GM18507 (cell line): ENCODE measurements around the gene NTRK3.

Experiments used
- DNase-seq: peaks from one replicate; pipeline ENCODE4 v3.0.0; 2011; ENCODE audit warnings: low read depth; ENCODE audit not compliant: insufficient read length; ENCODE audit errors: extremely low spot score
- FAIRE-seq: peaks from 2 replicates; lab custom pipeline; 2011; peaks lifted over from hg19 to GRCh38; lab: Jason Lieb, UNC

The NTRK3 gene

DNA sequence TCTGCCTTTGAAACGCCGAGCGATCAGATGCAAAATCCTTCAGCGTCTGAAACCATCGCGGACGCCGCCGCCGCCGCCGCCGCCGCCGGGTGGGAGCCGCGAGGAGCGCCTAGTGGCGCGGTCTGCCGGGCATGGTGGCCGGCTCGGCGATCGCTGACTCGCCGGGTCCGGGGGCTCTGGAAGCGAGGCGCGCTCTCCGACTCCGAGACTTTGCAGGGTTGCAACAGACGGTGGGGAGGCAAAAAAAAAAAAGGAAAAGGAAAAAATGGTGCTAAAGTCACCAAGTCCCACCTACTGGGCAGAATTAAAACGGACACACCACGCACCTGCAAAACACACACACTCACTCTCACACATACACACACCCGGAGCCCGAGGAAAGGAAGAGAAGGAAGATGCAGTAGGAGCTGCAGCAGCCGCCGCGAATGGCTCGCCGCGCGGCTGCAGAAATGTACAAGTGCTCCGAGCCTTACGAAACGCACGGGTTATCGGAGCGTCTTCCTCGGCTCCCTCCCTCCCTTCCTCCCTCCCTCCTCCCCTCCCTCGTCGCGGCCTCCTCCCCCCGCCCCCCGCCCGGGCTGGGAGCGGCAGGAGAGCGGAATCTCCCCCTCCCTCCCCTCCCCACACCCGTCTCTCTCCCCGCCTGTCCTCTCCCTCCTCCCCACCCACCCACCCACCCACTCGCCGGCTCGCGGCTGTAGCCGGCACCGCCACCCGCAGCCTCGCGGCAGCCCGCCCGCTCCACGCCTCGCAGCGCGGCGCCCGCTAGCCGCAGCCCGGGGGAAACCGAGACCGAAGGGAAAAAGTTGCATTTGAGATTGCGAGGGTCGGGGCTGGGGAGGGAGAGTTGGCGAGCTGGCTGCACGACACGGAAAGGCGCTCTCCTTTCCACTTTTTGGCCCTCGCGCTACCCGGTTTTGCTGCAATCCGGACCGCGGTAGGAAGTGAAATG is at the start of gene NTRK3:
Gene NTRK3, minus strand, starts transcription at position 461 of the 952 bp plus-strand sequence. CDS start 586 bp downstream, outside the sequence.
- DNase-seq (no peak), FAIRE-seq (no peak)

DNA sequence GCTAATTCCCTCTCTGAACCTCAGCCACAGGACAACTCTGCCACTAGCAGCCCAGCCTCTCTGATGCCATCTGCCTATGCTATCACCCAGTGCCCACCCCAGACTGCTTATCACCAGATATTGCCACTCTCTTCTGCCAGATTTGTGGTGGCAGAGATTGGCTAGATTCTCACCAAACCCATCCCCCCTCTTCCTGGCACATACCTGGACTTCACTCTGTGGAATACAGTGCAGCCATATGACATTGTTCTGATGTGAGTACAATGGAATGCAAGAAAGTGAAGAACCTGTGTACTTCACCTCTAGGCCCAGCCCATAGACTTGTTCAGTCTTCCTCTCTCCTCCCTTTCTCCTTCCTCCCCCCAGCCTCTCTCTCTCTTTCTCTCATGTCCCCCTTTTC is 46.9 kb upstream of the NTRK3 start:
- FAIRE-seq: no peak
- DNase-seq: no peak

- FAIRE-seq (no peak), DNase-seq (no peak)
These were observed 45.8 kb upstream of the NTRK3 start for GRCh38 chr15:88302373-88302772.

GRCh38 chr15:88301311-88301710 is 44.8 kb upstream of the NTRK3 start:
- FAIRE-seq (no peak), DNase-seq (no peak)

DNA sequence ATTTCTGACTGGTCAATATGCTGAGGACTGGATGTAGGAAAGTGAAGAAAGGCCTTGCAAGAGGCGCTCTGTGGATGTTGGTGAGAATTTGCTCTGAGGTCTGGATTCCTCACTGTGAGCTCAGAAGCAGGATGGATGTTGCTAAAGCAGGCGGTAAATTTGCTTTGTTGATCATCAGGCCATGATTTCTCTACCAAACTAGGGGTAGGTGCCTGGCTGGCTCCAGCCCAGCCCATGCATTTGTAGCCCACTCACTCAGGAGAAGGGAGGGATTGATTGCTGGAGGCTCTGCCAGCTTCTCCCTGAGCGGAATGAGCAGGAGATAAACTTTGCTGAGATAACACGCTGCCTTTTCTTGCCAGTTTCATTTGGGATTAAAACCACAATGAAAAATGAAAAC is 44.3 kb upstream of the NTRK3 start:
- FAIRE-seq (no peak), DNase-seq (no peak)

GRCh38 chr15:88300089-88300488 is 43.5 kb upstream of the NTRK3 start:
- FAIRE-seq (no peak), DNase-seq (no peak)

GRCh38 chr15:88299497-88299896 is 43.0 kb upstream of the NTRK3 start:
- DNase-seq (no peak), FAIRE-seq (no peak)

- DNase-seq (no peak), FAIRE-seq (no peak)
These were observed 32.1 kb upstream of the NTRK3 start for GRCh38 chr15:88288661-88289060.

DNA sequence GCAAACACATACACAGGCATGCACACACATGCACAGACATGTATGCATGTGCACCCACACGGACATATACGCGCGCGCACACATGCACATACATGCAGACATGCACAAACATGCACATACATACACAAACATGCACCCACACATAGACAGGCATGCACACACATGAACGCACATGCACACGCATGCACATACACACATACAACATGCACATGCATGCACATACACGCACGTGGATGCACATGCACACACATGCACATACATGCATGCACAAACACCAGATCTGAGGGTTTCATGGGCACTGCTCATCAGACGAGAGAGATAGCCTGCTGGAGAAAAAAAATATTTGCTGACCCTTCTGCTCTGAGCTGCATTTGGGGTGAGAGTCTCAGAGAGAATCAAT is 31.7 kb upstream of the NTRK3 start:
- DNase-seq: no peak
- no peak for FAIRE-seq

DNA sequence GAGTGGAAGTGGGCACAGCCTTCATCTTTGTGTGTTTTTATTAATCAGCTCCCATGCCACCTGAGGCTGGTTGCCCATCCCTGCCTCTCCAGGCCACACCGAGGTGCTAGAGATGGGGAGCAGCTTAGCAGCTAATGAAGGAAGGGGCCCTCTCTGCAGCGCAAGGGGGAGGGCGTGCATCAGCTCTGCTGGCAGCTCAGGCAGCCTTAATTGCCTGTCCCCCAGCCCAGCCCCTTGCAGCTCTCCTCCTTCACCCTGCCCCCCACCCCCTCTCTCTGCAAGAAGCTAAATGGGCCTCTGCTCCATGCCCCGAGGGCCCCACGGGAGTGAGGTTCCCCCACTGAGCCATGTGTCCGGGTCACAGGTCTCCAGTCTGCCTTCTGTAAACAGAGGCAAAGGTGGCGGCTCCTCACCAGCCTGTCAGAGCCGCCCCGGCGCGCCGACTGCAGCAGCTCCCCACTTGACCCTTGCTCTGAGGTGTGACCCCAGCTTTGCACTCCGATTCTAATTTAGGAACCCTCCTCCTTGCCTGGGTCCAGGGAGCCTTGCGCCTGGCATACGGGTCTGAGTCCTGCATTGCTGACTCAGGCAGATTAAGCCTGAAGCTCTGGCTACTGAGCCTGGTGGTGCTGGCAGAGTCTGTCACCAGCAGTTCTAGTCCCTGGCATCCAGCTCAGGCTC is 27.9 kb upstream of the NTRK3 start:
- FAIRE-seq: no peak
- no peak for DNase-seq

DNA sequence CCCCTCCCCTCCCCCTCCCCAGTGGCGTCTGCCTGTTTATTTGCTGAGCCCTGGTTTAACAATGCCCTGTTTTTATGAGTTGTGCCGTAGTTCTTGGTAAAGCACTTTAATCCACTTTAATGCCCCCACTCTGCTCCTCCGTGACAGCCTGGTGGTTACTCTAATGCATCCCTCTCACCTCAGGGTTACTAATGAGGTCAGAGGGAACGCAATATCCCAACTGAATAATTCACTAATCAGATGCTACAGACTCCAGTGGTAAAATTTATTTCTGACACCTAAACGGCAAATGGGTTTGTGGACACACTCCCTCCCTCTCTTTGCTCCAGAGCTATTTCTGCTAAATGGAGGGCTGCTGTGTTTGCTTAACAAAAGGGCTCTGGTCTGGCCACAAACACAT is 26.1 kb upstream of the NTRK3 start:
- no peak for DNase-seq
- no peak for FAIRE-seq

DNA sequence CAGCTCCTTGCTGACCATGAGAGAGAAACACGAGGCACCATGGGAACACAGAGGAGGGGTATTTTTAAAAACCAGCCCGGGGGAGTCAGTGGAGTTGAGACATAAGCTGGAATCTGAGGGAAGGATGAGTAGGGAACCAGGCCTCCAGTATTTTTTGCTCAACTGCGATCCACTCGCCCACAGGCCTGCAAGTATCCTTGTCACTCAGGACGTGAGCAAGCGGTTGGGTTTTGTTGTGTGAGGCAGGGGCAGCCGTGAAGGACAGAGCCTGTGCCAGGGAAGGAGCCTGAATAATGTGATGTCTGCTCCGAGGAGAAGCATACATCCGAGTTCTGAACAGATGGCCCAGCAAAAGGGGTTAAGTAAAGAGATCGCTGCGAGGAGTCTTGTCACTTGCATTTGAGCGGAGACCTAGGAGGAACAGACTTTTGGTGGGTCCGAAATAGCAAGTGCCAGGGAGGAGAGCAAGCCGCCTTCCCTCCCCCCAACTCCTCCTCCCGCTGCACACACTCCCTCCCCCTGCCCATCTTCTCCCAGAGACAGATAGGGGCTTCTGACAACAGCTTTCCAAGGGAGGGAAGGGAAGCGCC is 20.4 kb upstream of the NTRK3 start:
- FAIRE-seq: no peak

GRCh38 chr15:88275804-88276203 is 19.3 kb upstream of the NTRK3 start:
- DNase-seq: no peak

More for the DNA sequence above, 20.4 kb upstream of the NTRK3 start:
- DNase-seq: no peak

DNA sequence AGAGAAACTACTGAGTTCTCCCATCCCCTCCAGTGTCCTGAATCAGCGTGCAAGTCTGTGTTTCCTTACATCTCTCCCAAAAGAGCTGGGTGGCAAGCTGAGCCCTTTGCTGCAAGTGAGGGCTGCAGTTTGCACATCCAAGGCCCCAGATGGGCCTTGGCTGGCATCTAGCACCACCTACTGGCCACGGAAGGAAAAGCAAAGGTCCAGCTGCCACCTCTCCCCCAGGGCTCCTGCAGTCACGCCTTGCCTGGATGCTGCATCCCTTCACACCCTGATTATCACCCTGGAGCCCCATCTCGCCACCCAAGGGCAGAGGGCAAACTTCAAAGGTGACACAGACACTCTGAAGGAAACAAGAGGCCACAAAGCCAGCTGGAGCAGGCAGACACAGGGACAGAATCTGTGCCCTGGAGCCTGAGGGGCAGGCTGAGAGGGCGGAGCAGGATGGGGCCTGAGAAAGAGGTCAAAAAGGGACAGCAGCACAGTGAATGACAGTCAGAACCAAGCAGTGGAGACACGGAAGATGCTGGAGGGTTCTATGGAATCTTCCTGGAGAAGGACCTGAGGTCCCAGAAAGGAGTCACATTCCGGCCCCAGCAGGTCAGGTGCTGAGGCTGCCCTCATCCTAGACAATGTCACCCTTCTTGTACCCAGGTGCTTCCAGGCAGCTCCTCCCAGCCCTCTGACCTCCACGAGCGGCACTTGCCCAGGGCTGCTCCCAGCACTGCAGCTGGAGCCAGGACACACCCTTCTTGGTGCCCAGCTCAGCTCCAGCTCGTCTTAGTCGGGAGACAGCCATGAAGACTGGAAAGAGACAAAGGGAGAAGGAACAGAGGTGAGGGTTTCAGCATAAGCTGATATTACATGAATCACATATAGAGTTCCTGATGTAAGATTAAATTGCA is 18.3 kb upstream of the NTRK3 start:
- peak; percentile 66 for FAIRE-seq
- peak; percentile 54 for DNase-seq

More at GRCh38 chr15:88275804-88276203, 19.3 kb upstream of the NTRK3 start:
- FAIRE-seq: no peak

GRCh38 chr15:88272421-88272820 is 15.9 kb upstream of the NTRK3 start:
- FAIRE-seq: no peak
- DNase-seq: no peak

- no peak for FAIRE-seq
These were observed 13.0 kb upstream of the NTRK3 start for GRCh38 chr15:88269356-88270062.

DNA sequence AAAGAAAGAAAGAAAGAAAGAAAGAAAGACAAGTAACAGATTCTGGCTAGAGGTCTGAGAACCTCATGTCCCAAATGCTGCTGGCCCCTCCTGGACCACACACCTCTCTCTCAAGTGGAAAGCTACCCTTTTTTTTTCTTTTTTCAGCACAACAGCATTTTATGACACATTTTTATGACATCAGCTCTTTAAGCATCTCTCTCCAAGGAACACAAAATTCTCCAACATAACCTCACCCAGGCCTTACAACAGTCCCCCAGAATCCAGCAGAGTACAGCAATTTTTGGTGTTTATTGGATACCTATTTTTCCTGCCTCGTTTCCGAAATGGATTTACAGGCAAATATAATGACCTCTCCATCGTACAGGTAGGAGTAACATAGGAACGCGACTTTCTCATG is 11.2 kb upstream of the NTRK3 start:
- FAIRE-seq (no peak), DNase-seq (no peak)

More at GRCh38 chr15:88269356-88270062, 13.0 kb upstream of the NTRK3 start:
- DNase-seq: no peak

- FAIRE-seq (no peak), DNase-seq (no peak)
These were observed 9.6 kb upstream of the NTRK3 start for GRCh38 chr15:88266170-88266569.

DNA sequence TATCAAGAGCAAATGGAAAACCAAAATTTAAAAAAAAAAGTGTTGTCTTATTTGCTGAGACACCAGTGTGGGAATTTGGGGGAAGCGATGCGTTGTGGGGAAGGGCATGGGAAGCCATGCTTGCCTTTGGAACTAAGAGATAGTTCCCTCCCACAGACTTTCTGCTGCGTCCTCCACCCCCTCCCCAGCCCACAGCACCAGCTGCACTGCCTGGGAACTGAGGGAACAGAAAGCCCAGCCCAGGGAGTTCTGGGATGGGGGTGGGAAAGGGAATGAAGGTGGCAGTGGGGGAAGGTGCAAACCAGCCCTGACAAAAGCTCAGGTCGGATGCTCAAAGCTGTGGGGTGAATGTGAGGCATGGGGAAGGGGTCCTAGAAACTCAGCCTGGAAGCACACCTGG is 8.1 kb upstream of the NTRK3 start:
- FAIRE-seq: no peak

More for the DNA sequence above, 8.1 kb upstream of the NTRK3 start:
- DNase-seq: no peak
